ENCODE results near the gene N4BP2L2.

Gene N4BP2L2

DNA sequence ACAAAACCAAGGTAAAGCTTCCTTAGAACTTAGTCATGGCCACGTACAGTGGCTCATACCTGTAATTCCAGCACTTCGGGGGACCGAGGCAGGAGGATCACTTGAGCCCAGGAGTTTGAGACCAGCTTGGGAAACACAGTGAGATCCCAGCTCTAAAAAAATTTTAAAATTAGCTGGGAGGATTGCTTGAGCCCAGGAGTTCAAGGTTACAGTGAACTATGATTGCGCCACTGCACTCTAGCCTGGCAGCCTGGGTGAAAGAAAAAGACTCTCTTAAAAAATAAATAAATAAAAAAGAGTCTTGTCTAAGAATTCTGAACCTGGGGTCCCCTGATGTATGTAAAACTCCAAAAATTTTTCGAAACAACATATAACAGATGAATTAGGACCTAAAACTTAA, 34.9 kb downstream of the N4BP2L2 start:
- Histone ChIP-seq H3K9me3 (ENCODE audit: insufficient read depth, low read length, severe bottlenecking) (no peaks in the 10 kb centered on the region), H3K27me3 (ENCODE audit: insufficient read depth, low read length, poor library complexity) (no peaks in the 10 kb centered on the region), H3K79me2 (ENCODE audit: insufficient read depth, low read length) (no peaks in the 10 kb centered on the region), H4K20me1 (ENCODE audit: insufficient read depth, low read length) (no peaks in the 10 kb centered on the region), H3K9ac (ENCODE audit: low read depth, low read length) (no peak overlapping the region), H3K4me3 (ENCODE audit: low read depth in 1 of 2, low read length in 2 of 2) (no peak overlapping the region), H3K4me2 (ENCODE audit: insufficient read depth, low read length) (no peak overlapping the region), H3K36me3 (ENCODE audit: insufficient read depth, low read length) (peaks cover 18% of the 10 kb centered on the region; the same call in 1 of the 2 replicates), H3K4me1 (ENCODE audit: insufficient read depth, low read length) (no peaks in the 10 kb centered on the region), H2AFZ (ENCODE audit: low read depth, low read length) (no peak overlapping the region), H3K27ac (ENCODE audit: low read length) (no peak overlapping the region)
- no peak for DNase-seq
- no peak for ATAC-seq (ENCODE audit: insufficient read depth, low read depth)
- TF ChIP-seq CTCF (IDR thresholded peaks at IDR 0.05; ENCODE audit: borderline replicate concordance, extremely low read depth, low read length, poor library complexity, severe bottlenecking), result no peak
- TF ChIP-seq EZH2 (IDR thresholded peaks at IDR 0.05; ENCODE audit: borderline replicate concordance, low read depth, low read length, severe bottlenecking), result no peak

GRCh38 chr13:32501064-32501463, 37.5 kb downstream of the N4BP2L2 start:
- no peak overlapping the region for H3K4me3 ChIP-seq (ENCODE audit: low read depth in 1 of 2, low read length in 2 of 2)
- ATAC-seq (ENCODE audit: insufficient read depth, low read depth), result no peak
- H3K9me3 ChIP-seq (ENCODE audit: insufficient read depth, low read length, severe bottlenecking), result no peaks in the 10 kb centered on the region
- no peaks in the 10 kb centered on the region for H3K27me3 ChIP-seq (ENCODE audit: insufficient read depth, low read length, poor library complexity)
- H3K79me2 ChIP-seq (ENCODE audit: insufficient read depth, low read length), result no peaks in the 10 kb centered on the region
- no peak overlapping the region for H3K27ac ChIP-seq (ENCODE audit: low read length)
- no peak overlapping the region for H3K9ac ChIP-seq (ENCODE audit: low read depth, low read length)
- no peaks in the 10 kb centered on the region for H3K4me1 ChIP-seq (ENCODE audit: insufficient read depth, low read length)
- TF ChIP-seq EZH2 (IDR thresholded peaks at IDR 0.05; ENCODE audit: borderline replicate concordance, low read depth, low read length, severe bottlenecking), result no peak
- no peak for TF ChIP-seq CTCF (IDR thresholded peaks at IDR 0.05; ENCODE audit: borderline replicate concordance, extremely low read depth, low read length, poor library complexity, severe bottlenecking)
- H4K20me1 ChIP-seq (ENCODE audit: insufficient read depth, low read length), result no peaks in the 10 kb centered on the region
- no peak for DNase-seq
- no peak overlapping the region for H2AFZ ChIP-seq (ENCODE audit: low read depth, low read length)
- H3K36me3 ChIP-seq (ENCODE audit: insufficient read depth, low read length), result peaks cover 2% of the 10 kb centered on the region; the same call in 1 of the 2 replicates
- no peak overlapping the region for H3K4me2 ChIP-seq (ENCODE audit: insufficient read depth, low read length)

GRCh38 chr13:32499538-32500210, 38.9 kb downstream of the N4BP2L2 start:
- DNase-seq (no peak), ATAC-seq (ENCODE audit: insufficient read depth, low read depth) (no peak)
- no peak overlapping the region for H3K9ac ChIP-seq (ENCODE audit: low read depth, low read length)
- H2AFZ ChIP-seq (ENCODE audit: low read depth, low read length), result no peak overlapping the region
- TF ChIP-seq EZH2 (IDR thresholded peaks at IDR 0.05; ENCODE audit: borderline replicate concordance, low read depth, low read length, severe bottlenecking) (no peak), CTCF (IDR thresholded peaks at IDR 0.05; ENCODE audit: borderline replicate concordance, extremely low read depth, low read length, poor library complexity, severe bottlenecking) (no peak)
- H3K36me3 ChIP-seq (ENCODE audit: insufficient read depth, low read length), result no peaks in the 10 kb centered on the region
- H3K4me2 ChIP-seq (ENCODE audit: insufficient read depth, low read length), result no peak overlapping the region
- H3K27ac ChIP-seq (ENCODE audit: low read length), result no peak overlapping the region
- no peaks in the 10 kb centered on the region for H4K20me1 ChIP-seq (ENCODE audit: insufficient read depth, low read length)
- no peaks in the 10 kb centered on the region for H3K79me2 ChIP-seq (ENCODE audit: insufficient read depth, low read length)
- H3K4me3 ChIP-seq (ENCODE audit: low read depth in 1 of 2, low read length in 2 of 2), result no peak overlapping the region
- H3K27me3 ChIP-seq (ENCODE audit: insufficient read depth, low read length, poor library complexity), result no peaks in the 10 kb centered on the region
- H3K4me1 ChIP-seq (ENCODE audit: insufficient read depth, low read length), result no peaks in the 10 kb centered on the region
- H3K9me3 ChIP-seq (ENCODE audit: insufficient read depth, low read length, severe bottlenecking), result no peaks in the 10 kb centered on the region
